NK-92 treated with Interleukin-12 subunit alpha and Interleukin-12 subunit beta, amount 100 ng/mL, for 24 hours (cell line): ENCODE data around the gene HDGFL1.

Experiments
- DNase-seq: peaks from one replicate; lab custom pipeline; 2025; lab: John Stamatoyannopoulos, UW

HDGFL1 gene

GRCh38 chr6:22590423-22590822 lies 21.1 kb downstream of the HDGFL1 start:
- DNase-seq: no peak

DNA sequence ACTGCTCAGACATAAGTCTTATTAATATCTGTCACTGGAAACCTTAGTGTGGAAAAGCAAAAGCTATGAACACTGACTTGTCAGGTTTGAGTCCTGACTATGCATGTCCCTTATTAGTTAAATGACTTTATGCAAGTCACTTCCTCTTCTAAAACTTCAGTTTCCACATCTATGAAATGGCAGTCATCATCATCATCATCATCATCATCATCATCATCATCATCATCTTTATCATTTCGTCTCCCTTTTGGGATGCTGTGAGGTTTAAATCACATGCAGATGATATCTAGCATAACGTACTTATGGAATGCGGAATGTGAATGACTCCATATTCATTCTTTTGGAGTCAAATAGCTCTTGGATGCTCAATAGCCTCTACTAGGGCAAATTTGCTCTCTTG lies 24.5 kb downstream of the HDGFL1 start:
- no peak for DNase-seq

DNA sequence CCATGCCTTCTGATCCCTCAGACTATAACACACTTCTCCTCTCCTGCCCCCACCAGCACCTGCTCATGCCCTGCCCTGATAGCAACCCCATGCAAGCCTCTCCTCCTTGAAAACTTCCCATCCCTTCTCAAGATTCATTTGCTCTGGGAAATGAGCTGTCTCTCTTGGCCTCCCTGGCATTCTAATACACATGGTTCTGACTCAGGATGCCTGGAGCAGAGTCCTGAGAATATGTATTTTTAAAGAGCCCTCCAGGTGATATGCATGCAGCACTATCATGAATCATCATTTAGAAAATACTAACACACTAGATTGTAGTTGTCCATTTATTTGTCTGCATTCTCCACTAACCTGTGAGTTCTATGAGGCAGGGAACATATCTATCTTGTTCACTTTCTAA lies 26.6 kb downstream of the HDGFL1 start:
- no peak for DNase-seq

DNA sequence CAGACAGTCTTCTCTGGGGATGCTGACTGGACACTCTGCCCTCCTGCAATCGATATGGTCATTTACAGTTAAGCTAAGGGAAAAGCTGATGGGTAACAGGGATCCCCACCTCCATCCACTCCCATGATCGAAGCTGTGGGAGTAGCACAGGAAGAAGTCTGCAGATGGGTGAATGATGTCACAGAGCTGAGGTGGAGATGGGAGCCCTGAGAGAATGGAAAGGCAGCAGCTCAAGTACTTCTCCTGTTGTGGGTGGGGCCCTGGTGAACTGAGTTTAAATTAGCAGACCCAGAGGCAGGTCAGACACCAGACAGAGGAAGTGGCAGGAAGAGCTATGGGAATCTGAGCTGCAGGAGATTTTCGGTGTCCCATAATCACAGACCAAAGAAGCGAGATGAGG lies 29.0 kb downstream of the HDGFL1 start:
- no peak for DNase-seq

GRCh38 chr6:22600059-22600458 lies 30.7 kb downstream of the HDGFL1 start:
- no peak for DNase-seq

GRCh38 chr6:22601984-22602383 lies 32.6 kb downstream of the HDGFL1 start:
- no peak for DNase-seq

DNA sequence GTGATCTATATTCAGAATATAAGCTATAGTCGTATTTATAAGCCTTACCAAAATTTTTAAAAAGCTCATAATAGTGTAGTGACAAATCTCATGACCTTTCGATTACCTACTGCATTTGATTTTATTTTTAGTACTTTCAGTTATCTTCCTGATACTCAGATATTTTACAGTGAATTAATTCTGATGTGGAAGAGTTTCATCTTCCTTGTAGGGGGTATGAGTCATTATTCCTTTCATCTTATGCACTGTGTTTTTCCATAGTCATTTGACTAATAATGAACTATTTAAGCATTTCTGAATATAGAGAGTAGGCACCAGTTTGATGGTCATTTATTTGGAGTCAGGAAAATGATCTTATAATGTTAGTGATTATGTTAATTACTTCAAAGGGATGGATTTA lies 36.4 kb downstream of the HDGFL1 start:
- no peak for DNase-seq

DNA sequence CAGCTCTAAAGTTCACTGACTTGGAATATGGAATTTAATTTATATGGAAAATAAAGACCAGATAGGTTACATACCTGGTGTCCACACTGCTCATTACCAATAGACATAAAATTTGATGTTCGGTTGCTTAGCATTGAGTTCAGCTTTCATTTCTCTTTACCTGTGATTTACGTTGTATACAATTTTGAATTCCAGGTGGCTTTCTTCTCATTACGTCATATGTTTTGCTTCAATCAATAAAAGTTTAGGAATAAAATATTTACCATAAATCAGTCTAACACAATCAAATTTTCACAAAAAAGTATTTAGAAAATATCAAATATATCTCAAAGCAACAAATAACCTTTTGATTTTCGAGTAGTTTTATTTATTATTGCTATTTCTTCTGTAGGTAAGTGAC lies 40.8 kb downstream of the HDGFL1 start:
- no peak for DNase-seq

DNA sequence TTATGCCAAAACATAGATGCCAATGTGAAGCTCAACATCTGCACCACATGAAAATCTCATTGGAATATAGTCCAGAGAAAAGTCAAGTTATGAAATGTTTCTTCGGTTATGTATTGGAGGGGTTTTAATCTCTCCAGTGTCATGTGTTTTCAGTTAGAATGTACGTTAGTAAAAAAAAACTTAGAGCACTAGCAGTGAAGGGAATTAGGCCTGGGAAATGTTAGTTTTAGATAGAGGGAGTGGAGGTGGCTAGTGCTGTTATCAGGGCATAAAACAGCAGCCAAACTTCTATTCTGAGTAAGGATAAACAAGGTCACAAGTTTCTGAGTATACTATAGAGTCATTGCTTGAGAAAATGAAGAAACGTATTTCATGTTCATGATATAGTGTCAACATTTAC lies 42.9 kb downstream of the HDGFL1 start:
- no peak for DNase-seq

DNA sequence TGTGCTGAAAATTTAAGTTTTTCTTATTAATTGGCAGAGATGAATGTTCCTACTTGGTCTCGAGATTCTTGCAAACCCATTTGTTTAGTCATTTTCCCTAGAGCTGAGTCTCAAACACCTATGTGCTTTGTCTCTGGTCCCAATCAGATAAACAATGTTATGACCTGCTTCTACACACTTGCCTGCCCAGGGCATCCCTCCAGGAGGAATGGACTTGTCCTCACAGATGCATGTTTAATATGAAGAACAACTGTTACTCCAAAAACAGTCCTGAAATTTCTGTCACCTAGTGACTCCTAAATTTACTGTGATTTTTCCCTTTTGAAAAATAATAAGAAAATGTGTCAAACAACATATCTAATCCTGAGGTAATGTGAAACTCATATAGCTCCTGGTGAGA lies 43.7 kb downstream of the HDGFL1 start:
- no peak for DNase-seq

DNA sequence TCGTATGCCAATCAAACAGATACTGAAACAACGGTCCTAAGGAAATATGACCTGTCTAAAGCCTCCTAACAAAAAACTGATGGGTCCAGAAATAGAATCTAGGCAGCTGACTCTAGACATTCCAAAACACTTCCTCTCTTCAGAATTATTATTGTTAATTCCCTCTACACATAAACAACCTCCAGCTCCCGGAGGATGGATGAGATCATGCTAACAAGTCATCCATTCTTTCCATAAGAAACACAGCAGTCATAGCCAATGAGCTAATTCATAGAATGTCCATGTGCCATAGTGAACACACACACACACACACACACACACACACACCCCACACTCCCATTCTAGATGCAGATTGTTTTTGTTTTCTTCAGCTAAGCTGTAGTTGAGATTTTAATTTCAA lies 44.3 kb downstream of the HDGFL1 start:
- no peak for DNase-seq

DNA sequence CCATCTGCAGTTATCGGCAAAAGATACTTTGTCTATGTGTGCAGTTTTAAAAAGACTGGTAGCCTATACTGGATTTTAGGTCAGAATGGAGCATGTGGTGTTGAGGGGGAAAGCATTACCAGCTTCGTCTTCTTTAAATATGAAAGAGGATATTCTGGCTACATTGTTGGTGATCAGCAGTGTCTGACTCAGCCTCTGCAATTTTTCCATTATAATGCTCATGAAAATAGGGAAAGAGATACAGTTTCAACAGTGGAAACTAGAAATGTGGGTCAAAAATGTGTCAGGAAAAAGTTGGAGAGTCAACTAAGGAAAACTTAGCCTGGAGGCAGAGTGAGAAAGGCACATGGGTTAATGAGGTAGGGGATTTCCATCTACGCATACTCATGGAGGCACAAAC lies 45.2 kb downstream of the HDGFL1 start:
- DNase-seq: no peak

- DNase-seq: no peak
These were observed 51.7 kb downstream of the HDGFL1 start for GRCh38 chr6:22621028-22621427.
